H1 (cell line): ENCODE measurements around the gene BARX2. TPM values are rescaled to one million over a fixed set of nuclear protein-coding genes. Genes with fewer than 3 reads are reported as not detected.

Experiments
- CTCF ChIA-PET: fragments of 300-600 bp; sonication (Branson Sonifier 250); formaldehyde crosslinking; loops from one replicate; lab custom pipeline; 2021; ENCODE audit not compliant: partially characterized antibody; lab: Charles Lee
- POLR2A ChIA-PET: fragments of 300-600 bp; sonication (Branson Sonifier 250); formaldehyde crosslinking; loops from one replicate; lab custom pipeline; 2021; ENCODE audit warnings: inconsistent platforms; ENCODE audit not compliant: partially characterized antibody; lab: Charles Lee
- DNase-seq, 2 experiments: peaks; one replicate each; pipeline versions ENCODE4 v3.0.0 to v3.0.0-alpha.2; 2010 to 2022; ENCODE audit warnings: low spot score in 2 of 2, low read depth in 1 of 2, mixed read lengths in 1 of 2
- FAIRE-seq: peaks from 2 replicates; lab custom pipeline; 2011; peaks lifted over from hg19 to GRCh38; lab: Jason Lieb, UNC
- H2AFZ ChIP-seq: 2 replicates; pipeline ENCODE4 v1.8.1; 2012; ENCODE audit warnings: low read length, inconsistent platforms
- H2AK5ac ChIP-seq: 2 replicates; pipeline ENCODE4 v1.6.1; 2013; ENCODE audit warnings: low read depth, low read length
- H2BK120ac ChIP-seq: replicated peaks from 2 replicates; pipeline ENCODE3; 2013; ENCODE audit warnings: low read depth, low read length, inconsistent platforms
- H2BK12ac ChIP-seq: 2 replicates; pipeline ENCODE4 v1.6.1; 2013; ENCODE audit warnings: low read depth, low read length
- H2BK15ac ChIP-seq: 2 replicates; pipeline ENCODE4 v1.6.1; 2013; ENCODE audit warnings: low read length
- H2BK20ac ChIP-seq: 2 replicates; pipeline ENCODE4 v1.6.1; 2013; ENCODE audit warnings: low read length
- H2BK5ac ChIP-seq: 2 replicates; pipeline ENCODE4 v1.6.1; 2013; ENCODE audit warnings: low read depth, low read length
- H3K14ac ChIP-seq: 2 replicates; pipeline ENCODE4 v1.6.1; 2013; ENCODE audit warnings: inconsistent platforms; ENCODE audit not compliant: insufficient read length
- H3K18ac ChIP-seq: 2 replicates; pipeline ENCODE4 v1.6.1; 2013; ENCODE audit warnings: low read length; ENCODE audit errors: extremely low read depth
- H3K23ac ChIP-seq: 2 replicates; pipeline ENCODE4 v1.6.1; 2013; ENCODE audit warnings: inconsistent platforms; ENCODE audit not compliant: insufficient read length
- H3K23me2 ChIP-seq: 2 replicates; pipeline ENCODE4 v1.6.1; 2013; ENCODE audit warnings: low read depth, low read length
- H3K27ac ChIP-seq: 2 replicates; pipeline ENCODE4 v1.6.1; 2011; ENCODE audit warnings: low read depth, low read length, inconsistent platforms
- H3K27me3 ChIP-seq, 4 experiments: replicated peaks in 1 of 4; 1 replicate in 1 of 4; 2 replicates in 3 of 4; pipeline versions ENCODE4 v1.6.1 to v1.8.1; 2011 to 2013; ENCODE audit warnings: low read length in 3 of 4, mild to moderate bottlenecking in 3 of 4, inconsistent platforms in 2 of 4, mixed read lengths in 2 of 4, moderate library complexity in 1 of 4; ENCODE audit not compliant: control insufficient read depth in 3 of 4, insufficient read depth in 3 of 4; ENCODE audit errors: extremely low read depth in 1 of 4
- H3K36me3 ChIP-seq, 4 experiments: 2 replicates each; pipeline versions ENCODE4 v1.6.1 to v1.8.1; 2011 to 2013; ENCODE audit warnings: mild to moderate bottlenecking in 4 of 4, low read length in 3 of 4, moderate library complexity in 2 of 4, control low read depth in 1 of 4, inconsistent platforms in 1 of 4; ENCODE audit not compliant: insufficient read depth in 4 of 4, control insufficient read depth in 2 of 4
- H3K4ac ChIP-seq: replicated peaks from 2 replicates; pipeline ENCODE3; 2013; ENCODE audit warnings: low read length, low read depth, mixed read lengths, inconsistent platforms; ENCODE audit not compliant: insufficient read length
- H3K4me1 ChIP-seq, 4 experiments: replicated peaks in 1 of 4; 1 replicate in 1 of 4; 2 replicates in 3 of 4; pipeline versions ENCODE4 v1.6.1 to v1.8.1; 2011 to 2013; ENCODE audit warnings: low read length in 3 of 4, inconsistent platforms in 2 of 4, mixed read lengths in 1 of 4; ENCODE audit not compliant: insufficient read depth in 4 of 4, control insufficient read depth in 3 of 4
- H3K4me2 ChIP-seq, 2 experiments: 2 replicates each; pipeline versions ENCODE4 v1.6.1 to v1.8.1; 2011 to 2013; ENCODE audit warnings: low read depth in 2 of 2, low read length in 2 of 2, control low read depth in 1 of 2, inconsistent platforms in 1 of 2, mild to moderate bottlenecking in 1 of 2; ENCODE audit not compliant: insufficient read depth in 1 of 2
- H3K4me3 ChIP-seq, 4 experiments: fragments of 200-600, 300-600 bp in 1 of 4; sonication (generic), shearing (Covaris generic), sonication (Bioruptor Twin) in 1 of 4; 2 replicates each; pipeline versions ENCODE4 v1.5.1 to v1.8.1; 2011 to 2016; ENCODE audit warnings: low read length in 4 of 4, low read depth in 3 of 4, control low read depth in 2 of 4, inconsistent platforms in 2 of 4, mild to moderate bottlenecking in 2 of 4, mixed read lengths in 1 of 4, moderate library complexity in 1 of 4; ENCODE audit not compliant: insufficient read depth in 2 of 4; ENCODE audit errors: extremely low read depth in 1 of 4
- H3K56ac ChIP-seq: replicated peaks from 2 replicates; pipeline ENCODE3; 2013; ENCODE audit warnings: low read depth, mild to moderate bottlenecking, mixed read lengths, low read length, inconsistent platforms; ENCODE audit not compliant: insufficient read length
- H3K79me1 ChIP-seq: 2 replicates; pipeline ENCODE4 v1.6.1; 2013; ENCODE audit warnings: low read depth, low read length, control low read depth
- H3K79me2 ChIP-seq, 2 experiments: 2 replicates each; pipeline versions ENCODE4 v1.6.1 to v1.8.1; 2012 to 2013; ENCODE audit warnings: low read length in 2 of 2, mild to moderate bottlenecking in 2 of 2, inconsistent platforms in 1 of 2; ENCODE audit not compliant: insufficient read depth in 2 of 2, control insufficient read depth in 1 of 2
- H3K9ac ChIP-seq, 4 experiments: replicated peaks in 1 of 4; 1 replicate in 1 of 4; 2 replicates in 3 of 4; pipeline versions ENCODE4 v1.6.1 to v1.8.1; 2011 to 2013; ENCODE audit warnings: low read depth in 3 of 4, low read length in 3 of 4, control low read depth in 2 of 4, mild to moderate bottlenecking in 2 of 4, moderate library complexity in 2 of 4, inconsistent platforms in 1 of 4; ENCODE audit errors: extremely low read depth in 1 of 4
- H3K9me3 ChIP-seq, 2 experiments: 2 replicates each; pipeline versions ENCODE4 v1.6.1 to v1.8.1; 2012 to 2013; ENCODE audit warnings: mild to moderate bottlenecking in 2 of 2, moderate library complexity in 2 of 2, control low read depth in 1 of 2, inconsistent platforms in 1 of 2, low read depth in 1 of 2, low read length in 1 of 2, mixed read lengths in 1 of 2; ENCODE audit not compliant: insufficient read depth in 2 of 2
- H4K20me1 ChIP-seq, 2 experiments: replicated peaks in 1 of 2; 2 replicates each; pipeline versions ENCODE3 to v1.8.1; 2011 to 2013; ENCODE audit warnings: inconsistent platforms in 2 of 2, low read length in 2 of 2, mild to moderate bottlenecking in 1 of 2; ENCODE audit not compliant: insufficient read depth in 2 of 2, control insufficient read depth in 1 of 2
- H4K5ac ChIP-seq: 2 replicates; pipeline ENCODE4 v1.6.1; 2013; ENCODE audit warnings: low read length, low read depth, mixed read lengths, inconsistent platforms; ENCODE audit not compliant: insufficient read length
- H4K8ac ChIP-seq: 2 replicates; pipeline ENCODE4 v1.8.0; 2013; ENCODE audit warnings: mild to moderate bottlenecking, moderate library complexity, low read length, inconsistent platforms; ENCODE audit not compliant: insufficient read depth; ENCODE audit errors: extremely low read depth
- H4K91ac ChIP-seq: replicated peaks from 2 replicates; pipeline ENCODE3; 2013; ENCODE audit warnings: low read length, mixed read lengths, inconsistent platforms; ENCODE audit not compliant: insufficient read length
- ATF2 ChIP-seq: IDR thresholded peaks from 2 replicates; pipeline ENCODE4 v1.6.1; 2012; ENCODE audit warnings: low read length, inconsistent platforms
- CBX5 ChIP-seq: fragments of 300-800, 300-1000 bp; sonication (generic); IDR thresholded peaks from 2 replicates; pipeline ENCODE4 v1.7.1; 2016; ENCODE audit warnings: antibody characterized with exemption, low read length, low read depth
- SAP30 ChIP-seq: fragments of 300-600 bp; sonication (generic); IDR thresholded peaks from 2 replicates; pipeline ENCODE4 v1.7.1; 2012; ENCODE audit warnings: low read length, moderate library complexity, mild to moderate bottlenecking, inconsistent platforms; ENCODE audit not compliant: insufficient read depth, insufficient replicate concordance
- TEAD4 ChIP-seq: IDR thresholded peaks from 2 replicates; pipeline ENCODE4 v1.6.1; 2012; ENCODE audit warnings: low read depth, low read length, inconsistent platforms, mixed read lengths
- WGBS, 2 experiments: shearing (Covaris generic) in 1 of 2; methylation state at CpG; one replicate each; pipeline versions ENCODE4 v1.1.6 to v1.1.7; 2013 to 2015; ENCODE audit warnings: low lambda C conversion rate in 2 of 2, mixed read lengths in 2 of 2, inconsistent platforms in 1 of 2, low coverage in 1 of 2, missing lambda C conversion rate in 1 of 2; ENCODE audit not compliant: insufficient replicate concordance in 2 of 2, insufficient coverage in 1 of 2, insufficient read length in 1 of 2; ENCODE audit errors: extremely low coverage in 1 of 2, missing lambda C conversion rate in 1 of 2; 5-methylcytosine and 5-hydroxymethylcytosine counted together
- polyA plus RNA-seq, 7 experiments: library from polyadenylated mRNA; depleted of rRNA in 3 of 7; stranded (reverse) in 5 of 7; unstranded in 2 of 7; fragments of >200 nt in 5 of 7; fragments of 200-250 nt in 2 of 7; gene quantifications; 1 replicate in 5 of 7; 2 replicates in 1 of 7; 4 replicates in 1 of 7; pipeline versions ENCODE4 v1.2.1 to v1.2.3, GENCODE V29; 2011 to 2013; ENCODE audit warnings: missing spikeins in 2 of 7, mixed read lengths in 2 of 7
- total RNA-seq: library from RNA; stranded (reverse); fragmentation: NEBNext Ultra II Directional; extraction: Animal tissue kit (Norgen Biotek cat#: 25700); gene quantifications from 2 replicates; pipeline ENCODE4 v1.2.1, GENCODE V29; 2021

BARX2 gene
- total and polyA plus RNA-seq, 2 of the 8 experiments (the other 6 are each of a cell fraction or from before 2014, with no cell fraction given), result not detected

- H3K9ac ChIP-seq, result no peak overlapping the region
- WGBS, 2 experiments, result 84% methylated on average over 6 of the region's 6 CpGs; no CpG with 5 or more reads in 1 of the 2 experiments
- DNase-seq (no peak), FAIRE-seq (no peak)
- no peak overlapping the region for H3K4me3 ChIP-seq
- H3K23me2 ChIP-seq, result no peaks in the 10 kb centered on the region
- no peak overlapping the region for H3K14ac ChIP-seq
- no peak overlapping the region for H3K4me2 ChIP-seq
- no peaks in the 10 kb centered on the region for H4K20me1 ChIP-seq
- no peak overlapping the region for H3K56ac ChIP-seq
- no peaks in the 10 kb centered on the region for H3K79me2 ChIP-seq
- no peaks in the 10 kb centered on the region for H3K9me3 ChIP-seq
- H2AK5ac ChIP-seq, result no peak overlapping the region
- H3K36me3 ChIP-seq, result no peaks in the 10 kb centered on the region
- H2AFZ ChIP-seq, result no peak overlapping the region
- H4K8ac ChIP-seq, result no peak overlapping the region
- POLR2A ChIA-PET, result no interaction called here
- no peak overlapping the region for H4K91ac ChIP-seq
- H3K18ac ChIP-seq, result no peak overlapping the region
- no peak overlapping the region for H2BK12ac ChIP-seq
- H2BK20ac ChIP-seq, result no peak overlapping the region
- H2BK5ac ChIP-seq, result no peak overlapping the region
- no peak overlapping the region for H3K27ac ChIP-seq
- H4K5ac ChIP-seq, result no peak overlapping the region
- H3K23ac ChIP-seq, result no peak overlapping the region
- H2BK120ac ChIP-seq, result no peak overlapping the region
- H3K4ac ChIP-seq, result no peak overlapping the region
- no peaks in the 10 kb centered on the region for H3K4me1 ChIP-seq
- no peaks in the 10 kb centered on the region for H3K79me1 ChIP-seq
- no peaks in the 10 kb centered on the region for H3K27me3 ChIP-seq
- H2BK15ac ChIP-seq, result no peak overlapping the region
- CTCF ChIA-PET, result no interaction called here
- TF ChIP-seq ATF2 (no peak), CBX5 (no peak), TEAD4 (no peak), SAP30 (no peak)
Observed at GRCh38 chr11:129391821-129392220, 16.2 kb downstream of the BARX2 start.
